T-helper 1 cell treated with Interleukin-12 subunit alpha and Interleukin-12 subunit beta and Interleukin-4 antibody, amounts not matched to agents 30 ng/mL and 1 ng/mL, for 36 hours (primary cell): ENCODE measurements around the gene LRRC61. TPM values are rescaled to one million over a fixed set of nuclear protein-coding genes. Genes with fewer than 3 reads are reported as not detected.

ENCODE experiments used
- intact Hi-C: fragments of 100-400 bp; cut with micrococcal nuclease; formaldehyde crosslinking; loops from one replicate; pipeline ENCODE4 v1.15.1; 2024
- total RNA-seq: library from RNA; stranded (reverse); gene quantifications from 2 replicates; pipeline ENCODE4 v1.2.3, GENCODE V29; 2022

Gene LRRC61
- total RNA-seq, 1 donor from 2014 or later, result 40.2 TPM

GRCh38 chr7:150368884-150369747, 46.0 kb downstream of the LRRC61 start:
- intact Hi-C loops, result loop anchor here (1.0 to 2.0 kb wide), 5 partner anchors 9 to 52 kb away; a partner anchor contains a TSS

- intact Hi-C loops, result loop anchor here (1.0 to 10.0 kb wide), 3 partner anchors 8 to 715 kb away; partner anchors contain the start of genes AGAP3, FASTK and TMUB1
Measured at GRCh38 chr7:150369748-150370501, 46.8 kb downstream of the LRRC61 start.

GRCh38 chr7:150370612-150371071, 47.5 kb downstream of the LRRC61 start:
- intact Hi-C loops, result loop anchor here (10.0 kb wide), 1 partner anchor 714 kb away; the partner anchor contains the start of genes AGAP3, FASTK and TMUB1

GRCh38 chr7:150371131-150371995, 48.2 kb downstream of the LRRC61 start:
- intact Hi-C loops, result loop anchor here (10.0 kb wide), 1 partner anchor 713 kb away; the partner anchor contains the start of genes AGAP3, FASTK and TMUB1

GRCh38 chr7:150371996-150372270, 48.8 kb downstream of the LRRC61 start:
- intact Hi-C loops, result loop anchor here (10.0 kb wide), 1 partner anchor 713 kb away; the partner anchor contains the start of genes AGAP3, FASTK and TMUB1

- intact Hi-C loops, result loop anchor here (10.0 kb wide), 1 partner anchor 712 kb away; the partner anchor contains the start of genes AGAP3, FASTK and TMUB1
Measured at GRCh38 chr7:150372271-150373048, 49.3 kb downstream of the LRRC61 start.

GRCh38 chr7:150373049-150373801, 50.1 kb downstream of the LRRC61 start:
- intact Hi-C loops, result loop anchor here (10.0 kb wide), 1 partner anchor 712 kb away; the partner anchor contains the start of genes AGAP3, FASTK and TMUB1

- intact Hi-C loops, result loop anchor here (10.0 kb wide), 1 partner anchor 711 kb away; the partner anchor contains the start of genes AGAP3, FASTK and TMUB1
Measured at GRCh38 chr7:150374026-150374425, 50.9 kb downstream of the LRRC61 start.

GRCh38 chr7:150374472-150374871, 51.3 kb downstream of the LRRC61 start:
- intact Hi-C loops, result loop anchor here (10.0 kb wide), 1 partner anchor 710 kb away; the partner anchor contains the start of genes AGAP3, FASTK and TMUB1

- intact Hi-C loops, result loop anchor here (5.0 to 10.0 kb wide), 3 partner anchors 141 to 709 kb away; partner anchors contain the start of genes AGAP3, ATP6V0E2, FASTK and TMUB1
Measured at GRCh38 chr7:150375662-150376521, 52.7 kb downstream of the LRRC61 start.

- intact Hi-C loops, result loop anchor here (5.0 to 10.0 kb wide), 3 partner anchors 141 to 708 kb away; partner anchors contain the start of genes AGAP3, ATP6V0E2, FASTK and TMUB1
Measured at GRCh38 chr7:150376560-150376959, 53.4 kb downstream of the LRRC61 start.

- intact Hi-C loops, result loop anchor here (5.0 to 10.0 kb wide), 3 partner anchors 140 to 708 kb away; partner anchors contain the start of genes AGAP3, ATP6V0E2, FASTK and TMUB1
Measured at GRCh38 chr7:150377196-150377595, 54.0 kb downstream of the LRRC61 start.

GRCh38 chr7:150377635-150378034, 54.5 kb downstream of the LRRC61 start:
- intact Hi-C loops, result loop anchor here (1.0 to 10.0 kb wide), 5 partner anchors 8 to 707 kb away; partner anchors contain the start of genes AGAP3, ATP6V0E2, FASTK and GIMAP8

- intact Hi-C loops, result loop anchor here (1.0 to 10.0 kb wide), 5 partner anchors 9 to 707 kb away; partner anchors contain the start of genes AGAP3, ATP6V0E2, FASTK and GIMAP8
Measured at GRCh38 chr7:150378115-150378852, 55.1 kb downstream of the LRRC61 start.

- intact Hi-C loops, result loop anchor here (1.0 to 10.0 kb wide), 12 partner anchors 10 to 706 kb away; partner anchors contain the start of genes ACTR3C, AGAP3, ATP6V0E2 and FASTK
Measured at GRCh38 chr7:150378853-150379440, 55.8 kb downstream of the LRRC61 start, which contains the start of gene ZNF775. TSS of gene ZNF775 (plus strand) at chr7:150379330. CDS start at chr7:150388471, 9,141 bp downstream.
